Activated naive CD8-positive, alpha-beta T cell treated with anti-CD3 and anti-CD28 coated beads, Interleukin-2, amount 50 U/mL, for 24 hours (primary cell): ENCODE results near the gene RASGRF1.
"Not testable (repeated sequence)": the region's sequence is repeated elsewhere in the genome, so short reads cannot be mapped to it uniquely, and the experiment has no call there.

Experiments
- ATAC-seq: fragments of 150-1000 bp; cut with Tn5 transposase; one replicate; pipeline ENCODE4 v1.10.0; 2021
- DNase-seq: peaks from one replicate; pipeline ENCODE4 v3.0.0; 2021
- H3K27ac Mint-ChIP-seq: one replicate; pipeline ENCODE4 v1.8.0; 2021; ENCODE audit warnings: mild to moderate bottlenecking, mixed read lengths
- H3K27me3 Mint-ChIP-seq: one replicate; pipeline ENCODE4 v1.8.0; 2021; ENCODE audit warnings: mixed read lengths
- H3K36me3 Mint-ChIP-seq: one replicate; pipeline ENCODE4 v1.8.0; 2021; ENCODE audit warnings: low read depth, mixed read lengths
- H3K4me1 Mint-ChIP-seq: one replicate; pipeline ENCODE4 v1.8.0; 2021; ENCODE audit warnings: mixed read lengths
- H3K4me3 Mint-ChIP-seq: one replicate; pipeline ENCODE4 v1.8.0; 2021; ENCODE audit warnings: mild to moderate bottlenecking, moderate library complexity, mixed read lengths
- H3K9me3 Mint-ChIP-seq: one replicate; pipeline ENCODE4 v1.8.0; 2021; ENCODE audit warnings: mixed read lengths

The RASGRF1 gene

GRCh38 chr15:79115986-79116665, 25.5 kb upstream of the RASGRF1 start:
- Mint-ChIP-seq H3K9me3 (no peaks in the 10 kb centered on the region), H3K27me3 (peaks cover 20% of the 10 kb centered on the region), H3K4me3 (no peak overlapping the region), H3K4me1 (no peaks in the 10 kb centered on the region), H3K27ac (no peak overlapping the region), H3K36me3 (no peaks in the 10 kb centered on the region)
- ATAC-seq (no peak), DNase-seq (no peak)

- Mint-ChIP-seq H3K4me1 (no peaks in the 10 kb centered on the region), H3K4me3 (no peak overlapping the region), H3K9me3 (peaks cover 3% of the 10 kb centered on the region), H3K27ac (no peak overlapping the region), H3K36me3 (no peaks in the 10 kb centered on the region), H3K27me3 (peaks cover 37% of the 10 kb centered on the region)
- no peak for DNase-seq
- ATAC-seq, result no peak
Measured at GRCh38 chr15:79113831-79114230, 23.3 kb upstream of the RASGRF1 start.

DNA sequence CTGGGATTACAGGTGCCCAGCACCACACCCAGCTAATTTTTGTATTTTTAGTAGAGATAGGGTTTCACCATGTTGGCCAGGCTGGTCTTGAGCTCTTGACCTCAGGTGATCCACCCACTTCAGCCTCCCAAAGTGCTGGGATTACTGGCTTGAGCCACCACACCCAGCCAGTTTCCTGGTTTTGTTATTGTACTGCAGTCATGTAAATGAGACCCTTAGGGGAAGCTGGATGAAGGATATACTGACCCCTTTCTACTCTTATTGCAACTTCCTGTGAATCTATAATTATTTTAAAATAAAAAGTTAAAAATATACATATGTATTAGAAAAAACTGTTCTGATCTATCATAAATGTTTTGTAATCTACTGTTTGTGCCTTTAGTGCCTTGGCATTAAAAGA, 20.8 kb upstream of the RASGRF1 start:
- Mint-ChIP-seq H3K27me3 (peaks cover 47% of the 10 kb centered on the region), H3K4me1 (peaks cover 13% of the 10 kb centered on the region)
- not testable (repeated sequence) for H3K36me3 Mint-ChIP-seq, H3K4me3 Mint-ChIP-seq, DNase-seq, H3K27ac Mint-ChIP-seq, H3K9me3 Mint-ChIP-seq, ATAC-seq

GRCh38 chr15:79105141-79105540, 14.6 kb upstream of the RASGRF1 start:
- Mint-ChIP-seq H3K27ac (no peak overlapping the region), H3K4me3 (no peak overlapping the region), H3K36me3 (peaks cover 2% of the 10 kb centered on the region), H3K9me3 (no peaks in the 10 kb centered on the region), H3K27me3 (peaks cover 61% of the 10 kb centered on the region), H3K4me1 (peaks cover 19% of the 10 kb centered on the region)
- DNase-seq (no peak), ATAC-seq (no peak)

GRCh38 chr15:79102595-79102994, 12.0 kb upstream of the RASGRF1 start:
- no peak for ATAC-seq
- H3K36me3 Mint-ChIP-seq, result peaks cover 2% of the 10 kb centered on the region

DNA sequence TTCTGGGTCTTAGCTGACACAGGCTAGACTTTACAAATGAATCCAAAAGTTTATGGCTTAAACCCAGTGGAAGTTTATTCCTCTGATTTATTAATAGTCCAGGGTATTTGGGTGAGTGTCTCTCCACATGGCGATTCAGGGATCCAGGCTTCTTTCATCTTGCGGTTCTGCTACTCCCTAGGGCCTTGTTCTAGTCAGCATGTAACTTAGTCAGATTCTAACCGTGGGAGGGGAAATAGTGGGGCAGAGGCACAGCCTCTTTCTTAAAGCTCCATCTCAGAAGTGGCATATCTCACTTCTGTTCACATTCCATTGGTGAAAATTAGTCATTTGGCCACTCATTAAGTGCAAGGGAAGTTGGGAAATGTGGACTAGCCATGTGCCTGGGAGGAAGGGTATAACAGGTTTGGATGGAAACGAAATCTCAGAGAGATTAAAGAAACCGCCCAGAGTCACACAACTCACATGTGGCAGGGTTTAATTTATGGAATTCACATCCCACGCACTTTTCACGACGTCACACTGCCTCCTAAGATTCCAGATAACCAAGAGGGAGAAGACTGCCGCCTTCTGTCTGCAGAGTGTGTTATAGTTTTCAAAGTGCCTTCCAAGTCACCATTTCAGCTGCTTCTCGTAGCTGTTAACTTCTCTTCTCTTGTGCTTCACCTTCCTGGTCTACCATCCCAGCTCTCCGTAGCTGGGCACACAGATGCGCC, 11.4 kb upstream of the RASGRF1 start:
- no peak for ATAC-seq
- Mint-ChIP-seq H3K9me3 (no peaks in the 10 kb centered on the region), H3K27me3 (peaks cover 49% of the 10 kb centered on the region), H3K36me3 (no peaks in the 10 kb centered on the region), H3K4me3 (no peak overlapping the region), H3K27ac (no peak overlapping the region), H3K4me1 (peaks cover 12% of the 10 kb centered on the region)
- DNase-seq, result no peak

More at GRCh38 chr15:79102595-79102994, 12.0 kb upstream of the RASGRF1 start:
- no peak for DNase-seq
- no peak overlapping the region for H3K27ac Mint-ChIP-seq
- H3K9me3 Mint-ChIP-seq, result no peaks in the 10 kb centered on the region
- H3K4me3 Mint-ChIP-seq, result no peak overlapping the region
- peaks cover 50% of the 10 kb centered on the region for H3K27me3 Mint-ChIP-seq
- peaks cover 18% of the 10 kb centered on the region for H3K4me1 Mint-ChIP-seq

- no peak overlapping the region for H3K4me3 Mint-ChIP-seq
- H3K36me3 Mint-ChIP-seq, result no peaks in the 10 kb centered on the region
- peaks cover 1% of the 10 kb centered on the region for H3K4me1 Mint-ChIP-seq
- no peaks in the 10 kb centered on the region for H3K9me3 Mint-ChIP-seq
- H3K27ac Mint-ChIP-seq, result no peak overlapping the region
- no peak for DNase-seq
- no peak for ATAC-seq
- H3K27me3 Mint-ChIP-seq, result peaks cover 43% of the 10 kb centered on the region
Measured at GRCh38 chr15:79099692-79100091, 9.1 kb upstream of the RASGRF1 start.

- Mint-ChIP-seq H3K4me1 (peaks cover 11% of the 10 kb centered on the region), H3K27me3 (peaks cover 48% of the 10 kb centered on the region), H3K4me3 (no peak overlapping the region), H3K36me3 (no peaks in the 10 kb centered on the region), H3K27ac (no peak overlapping the region), H3K9me3 (no peaks in the 10 kb centered on the region)
- DNase-seq (no peak), ATAC-seq (no peak)
Measured at GRCh38 chr15:79094611-79095021, 4.0 kb upstream of the RASGRF1 start.

GRCh38 chr15:79093352-79093935, 2.9 kb upstream of the RASGRF1 start:
- H3K27me3 Mint-ChIP-seq, result peaks cover 55% of the 10 kb centered on the region
- DNase-seq (no peak), ATAC-seq (no peak)
- H3K4me3 Mint-ChIP-seq, result no peak overlapping the region
- H3K36me3 Mint-ChIP-seq, result no peaks in the 10 kb centered on the region
- no peak overlapping the region for H3K27ac Mint-ChIP-seq
- H3K9me3 Mint-ChIP-seq, result no peaks in the 10 kb centered on the region
- H3K4me1 Mint-ChIP-seq, result peaks cover 11% of the 10 kb centered on the region

- peak overlapping the region; percentile 27 for H3K27ac Mint-ChIP-seq
- H3K4me3 Mint-ChIP-seq, result peak overlapping the region; percentile 6
- peaks cover 64% of the 10 kb centered on the region for H3K27me3 Mint-ChIP-seq
- no peaks in the 10 kb centered on the region for H3K36me3 Mint-ChIP-seq
- no peak for DNase-seq
- no peaks in the 10 kb centered on the region for H3K9me3 Mint-ChIP-seq
- ATAC-seq, result no peak
- peaks cover 11% of the 10 kb centered on the region for H3K4me1 Mint-ChIP-seq
Measured at GRCh38 chr15:79092382-79092781, 1.8 kb upstream of the RASGRF1 start.

GRCh38 chr15:79091204-79091867, 756 bp upstream of the RASGRF1 start:
- Mint-ChIP-seq H3K27ac (no peak overlapping the region), H3K36me3 (no peaks in the 10 kb centered on the region), H3K9me3 (no peaks in the 10 kb centered on the region), H3K27me3 (peaks cover 67% of the 10 kb centered on the region), H3K4me1 (peaks cover 11% of the 10 kb centered on the region), H3K4me3 (peak overlapping the region; percentile 32)
- ATAC-seq (peak; percentile 76), DNase-seq (peak; percentile 50)

DNA sequence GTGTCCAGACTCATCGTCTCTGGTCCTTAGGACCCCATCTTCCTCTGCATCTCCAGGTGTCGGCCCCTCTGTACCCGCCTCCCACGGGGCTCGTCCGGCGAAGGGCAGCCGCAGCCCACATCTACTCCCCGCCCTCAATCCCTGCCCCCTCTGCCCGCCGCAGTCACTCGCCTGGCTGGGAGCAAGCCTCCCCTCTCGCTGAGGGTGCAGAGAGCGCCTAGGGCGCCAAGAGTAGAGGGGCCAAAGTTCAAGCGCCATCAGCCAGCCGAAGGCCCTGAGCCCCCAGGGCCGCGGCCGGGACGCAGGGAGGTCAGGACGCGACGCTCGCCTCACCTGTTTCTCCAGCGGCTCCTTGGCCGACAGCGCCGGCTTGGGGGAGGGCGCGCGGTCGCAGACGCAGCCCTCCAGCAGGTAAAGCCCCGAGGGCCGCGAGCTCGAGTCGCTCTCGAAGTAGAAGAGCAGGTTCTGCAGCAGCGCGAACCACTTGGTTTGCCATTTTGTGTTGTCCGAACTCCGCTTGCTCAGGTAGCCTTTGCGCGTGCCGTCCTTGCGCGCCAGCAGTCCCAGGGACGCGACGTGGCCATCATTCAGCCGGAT, 592 bp downstream of the RASGRF1 start:
- Mint-ChIP-seq H3K27ac (no peak overlapping the region), H3K4me3 (no peak overlapping the region), H3K9me3 (no peaks in the 10 kb centered on the region), H3K36me3 (no peaks in the 10 kb centered on the region), H3K27me3 (peaks cover 62% of the 10 kb centered on the region), H3K4me1 (peaks cover 11% of the 10 kb centered on the region)
- ATAC-seq (no peak), DNase-seq (no peak)

DNA sequence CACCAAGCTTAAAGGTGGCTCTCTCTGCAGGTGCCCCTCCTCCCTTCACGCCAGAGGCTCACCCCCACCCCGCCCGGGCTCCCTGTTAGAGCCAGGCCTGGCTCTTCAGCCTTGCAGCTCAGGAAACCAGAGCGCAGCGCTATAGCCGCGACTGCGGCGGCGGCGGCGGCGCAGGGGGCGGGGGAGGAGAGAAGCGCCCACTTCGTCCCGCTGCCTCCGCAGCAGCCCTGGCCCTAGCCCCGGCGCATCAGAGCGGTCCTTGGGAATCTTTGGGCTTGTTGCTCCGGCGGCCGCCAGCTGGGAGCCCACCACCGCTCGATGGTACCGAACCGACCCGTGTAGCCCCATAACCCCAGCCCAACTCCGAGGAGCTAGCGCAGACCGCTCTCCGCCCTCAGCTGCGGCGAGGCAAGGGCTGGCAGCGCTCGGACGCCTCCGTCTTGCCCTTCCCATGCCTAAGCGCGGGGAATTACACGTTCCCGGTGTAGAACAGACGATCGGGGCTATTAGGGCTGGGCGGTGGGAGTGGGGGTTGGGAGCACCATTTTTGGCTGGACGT, 1.2 kb downstream of the RASGRF1 start:
- no peaks in the 10 kb centered on the region for H3K36me3 Mint-ChIP-seq
- peaks cover 60% of the 10 kb centered on the region for H3K27me3 Mint-ChIP-seq
- no peak overlapping the region for H3K4me3 Mint-ChIP-seq
- H3K27ac Mint-ChIP-seq, result no peak overlapping the region
- H3K9me3 Mint-ChIP-seq, result no peaks in the 10 kb centered on the region
- H3K4me1 Mint-ChIP-seq, result peaks cover 11% of the 10 kb centered on the region
- DNase-seq (no peak), ATAC-seq (no peak)
